ENCODE measurements around the gene RANBP17.
"Not testable (repeated sequence)": the region's sequence is repeated elsewhere in the genome, so short reads cannot be mapped to it uniquely, and the experiment has no call there.

RANBP17 gene

DNA sequence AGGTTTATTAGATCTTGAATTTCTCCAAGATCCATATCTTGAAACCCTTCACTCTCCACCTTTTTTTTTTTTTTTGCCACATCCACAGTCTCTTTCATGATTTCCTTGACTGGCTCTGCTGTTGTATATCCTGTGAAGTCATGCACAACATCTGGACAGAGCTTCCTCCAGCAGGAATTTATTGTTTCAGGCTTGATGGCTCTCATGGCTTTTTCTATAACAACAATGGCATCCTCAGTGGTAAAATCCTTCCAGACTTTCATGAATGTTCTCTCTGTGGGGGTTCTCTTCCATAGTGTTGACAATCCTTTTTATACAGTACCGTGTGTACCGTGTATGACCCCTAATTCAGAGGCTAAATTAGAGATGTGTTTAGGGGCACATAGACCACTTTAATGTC, 24.0 kb downstream of the RANBP17 start:
- no peaks in the 10 kb centered on the region for H3K27me3 Mint-ChIP-seq (ENCODE audit: low read depth)
- H3K4me1 Mint-ChIP-seq (ENCODE audit: low read depth), result no peaks in the 10 kb centered on the region
- no peak for DNase-seq (ENCODE audit: low spot score)
- no peak overlapping the region for H3K4me3 Mint-ChIP-seq
- H3K9me3 Mint-ChIP-seq, result no peaks in the 10 kb centered on the region
- H3K27ac Mint-ChIP-seq, result no peak overlapping the region
- H3K36me3 Mint-ChIP-seq (ENCODE audit: low read depth), result no peaks in the 10 kb centered on the region

- no peak for DNase-seq (ENCODE audit: low spot score)
- Mint-ChIP-seq H3K9me3 (no peaks in the 10 kb centered on the region), H3K27ac (no peak overlapping the region), H3K36me3 (ENCODE audit: low read depth) (no peaks in the 10 kb centered on the region), H3K4me3 (no peak overlapping the region), H3K27me3 (ENCODE audit: low read depth) (no peaks in the 10 kb centered on the region), H3K4me1 (ENCODE audit: low read depth) (no peaks in the 10 kb centered on the region)
Observed at GRCh38 chr5:170886210-170886894, 24.5 kb downstream of the RANBP17 start.

DNA sequence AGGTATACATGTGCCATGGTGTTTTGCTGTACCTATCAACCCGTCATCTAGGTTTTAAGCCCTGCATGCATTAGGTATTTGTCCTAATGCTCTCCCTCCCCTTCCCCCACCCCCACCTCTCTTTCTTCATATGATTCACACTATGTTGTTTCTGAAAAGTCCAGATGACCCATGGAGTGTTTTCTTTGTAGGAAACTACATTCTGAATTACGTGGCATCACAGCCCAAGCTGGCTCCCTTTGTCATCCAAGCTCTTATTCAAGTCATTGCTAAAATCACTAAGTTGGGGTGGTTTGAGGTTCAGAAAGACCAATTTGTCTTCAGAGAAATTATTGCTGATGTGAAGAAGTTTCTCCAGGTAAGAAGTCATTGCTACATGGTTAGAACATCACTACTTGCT, 30.4 kb downstream of the RANBP17 start:
- DNase-seq (ENCODE audit: low spot score), result no peak
- no peaks in the 10 kb centered on the region for H3K9me3 Mint-ChIP-seq
- H3K4me1 Mint-ChIP-seq (ENCODE audit: low read depth), result no peaks in the 10 kb centered on the region
- H3K27ac Mint-ChIP-seq, result no peak overlapping the region
- H3K36me3 Mint-ChIP-seq (ENCODE audit: low read depth), result no peaks in the 10 kb centered on the region
- H3K27me3 Mint-ChIP-seq (ENCODE audit: low read depth), result no peaks in the 10 kb centered on the region
- H3K4me3 Mint-ChIP-seq, result no peak overlapping the region

DNA sequence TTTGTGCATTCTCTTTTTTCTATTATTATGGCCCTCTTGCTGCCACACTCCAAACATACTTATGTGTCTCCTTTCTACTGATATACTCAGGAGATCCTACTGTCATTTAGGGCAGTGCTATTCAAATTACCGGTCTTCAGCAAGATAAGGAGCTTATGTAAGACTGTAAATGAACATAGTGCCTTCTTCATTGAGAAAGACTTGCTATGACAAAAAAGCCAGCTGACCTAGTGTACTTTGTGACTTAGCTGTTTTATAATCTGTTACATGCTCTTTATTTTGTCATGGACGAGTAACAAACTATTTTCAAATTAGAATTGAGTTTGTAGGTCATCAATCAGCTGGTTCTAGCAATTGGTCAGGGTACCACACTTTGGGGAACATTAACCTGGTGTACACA, 32.8 kb downstream of the RANBP17 start:
- Mint-ChIP-seq H3K36me3 (ENCODE audit: low read depth) (no peaks in the 10 kb centered on the region), H3K9me3 (no peaks in the 10 kb centered on the region), H3K27ac (no peak overlapping the region), H3K4me3 (no peak overlapping the region), H3K27me3 (ENCODE audit: low read depth) (no peaks in the 10 kb centered on the region), H3K4me1 (ENCODE audit: low read depth) (no peaks in the 10 kb centered on the region)
- DNase-seq (ENCODE audit: low spot score), result no peak

DNA sequence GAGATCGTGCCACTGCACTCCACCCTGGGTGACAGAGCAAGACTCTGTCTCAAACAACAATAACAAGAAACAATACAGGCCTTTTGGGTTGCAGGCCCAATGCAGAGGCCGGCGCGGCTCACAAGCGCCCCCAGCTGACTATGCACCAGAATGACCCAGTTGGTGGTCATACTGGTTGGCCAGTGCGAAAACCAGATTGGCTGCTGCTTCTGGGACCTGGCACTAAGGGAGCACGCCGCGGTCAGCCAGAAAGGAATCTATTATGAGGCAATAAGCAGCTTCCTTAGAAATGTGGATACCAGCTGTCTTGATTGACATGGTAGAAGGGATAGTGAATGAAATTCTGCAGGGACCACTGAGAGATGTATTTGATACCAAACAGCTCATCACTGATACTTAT, 35.0 kb downstream of the RANBP17 start:
- H3K4me3 Mint-ChIP-seq, result no peak overlapping the region
- H3K27ac Mint-ChIP-seq, result no peak overlapping the region
- no peaks in the 10 kb centered on the region for H3K27me3 Mint-ChIP-seq (ENCODE audit: low read depth)
- H3K9me3 Mint-ChIP-seq, result no peaks in the 10 kb centered on the region
- no peak for DNase-seq (ENCODE audit: low spot score)
- H3K36me3 Mint-ChIP-seq (ENCODE audit: low read depth), result no peaks in the 10 kb centered on the region
- no peaks in the 10 kb centered on the region for H3K4me1 Mint-ChIP-seq (ENCODE audit: low read depth)

- Mint-ChIP-seq H3K36me3 (ENCODE audit: low read depth) (no peaks in the 10 kb centered on the region), H3K27ac (no peak overlapping the region), H3K9me3 (no peaks in the 10 kb centered on the region), H3K4me1 (ENCODE audit: low read depth) (no peaks in the 10 kb centered on the region), H3K27me3 (ENCODE audit: low read depth) (no peaks in the 10 kb centered on the region), H3K4me3 (no peak overlapping the region)
- no peak for DNase-seq (ENCODE audit: low spot score)
Observed at GRCh38 chr5:170903075-170903474, 41.3 kb downstream of the RANBP17 start.

- DNase-seq (ENCODE audit: low spot score), result no peak
Observed at GRCh38 chr5:170907758-170908157, 45.9 kb downstream of the RANBP17 start.

DNA sequence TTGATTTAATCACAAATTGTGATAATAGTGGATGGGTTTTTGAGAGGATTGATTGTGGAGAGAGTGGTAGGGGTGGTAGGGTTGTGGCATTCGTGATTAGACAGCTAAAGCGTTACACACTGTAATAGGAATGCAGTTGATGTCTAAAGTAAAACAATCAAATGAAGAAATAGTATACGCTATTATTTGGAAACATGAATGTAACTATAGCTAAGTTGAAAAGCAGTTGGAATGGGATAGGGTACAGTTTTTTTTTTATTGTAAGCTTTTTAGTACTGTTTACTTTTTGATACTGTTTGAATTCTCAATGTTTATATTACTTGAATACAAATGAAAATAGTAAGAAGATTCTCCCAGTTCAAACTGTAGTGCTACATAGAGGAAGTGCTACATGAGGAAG, 51.8 kb downstream of the RANBP17 start:
- no peak overlapping the region for H3K27ac Mint-ChIP-seq
- DNase-seq (ENCODE audit: low spot score), result no peak
- no peaks in the 10 kb centered on the region for H3K36me3 Mint-ChIP-seq (ENCODE audit: low read depth)
- no peaks in the 10 kb centered on the region for H3K4me1 Mint-ChIP-seq (ENCODE audit: low read depth)
- H3K4me3 Mint-ChIP-seq, result no peak overlapping the region
- no peaks in the 10 kb centered on the region for H3K27me3 Mint-ChIP-seq (ENCODE audit: low read depth)
- no peaks in the 10 kb centered on the region for H3K9me3 Mint-ChIP-seq

More at GRCh38 chr5:170907758-170908157, 45.9 kb downstream of the RANBP17 start:
- no peaks in the 10 kb centered on the region for H3K27me3 Mint-ChIP-seq (ENCODE audit: low read depth)
- no peaks in the 10 kb centered on the region for H3K9me3 Mint-ChIP-seq
- no peaks in the 10 kb centered on the region for H3K36me3 Mint-ChIP-seq (ENCODE audit: low read depth)
- no peaks in the 10 kb centered on the region for H3K4me1 Mint-ChIP-seq (ENCODE audit: low read depth)
- no peak overlapping the region for H3K4me3 Mint-ChIP-seq
- no peak overlapping the region for H3K27ac Mint-ChIP-seq

DNA sequence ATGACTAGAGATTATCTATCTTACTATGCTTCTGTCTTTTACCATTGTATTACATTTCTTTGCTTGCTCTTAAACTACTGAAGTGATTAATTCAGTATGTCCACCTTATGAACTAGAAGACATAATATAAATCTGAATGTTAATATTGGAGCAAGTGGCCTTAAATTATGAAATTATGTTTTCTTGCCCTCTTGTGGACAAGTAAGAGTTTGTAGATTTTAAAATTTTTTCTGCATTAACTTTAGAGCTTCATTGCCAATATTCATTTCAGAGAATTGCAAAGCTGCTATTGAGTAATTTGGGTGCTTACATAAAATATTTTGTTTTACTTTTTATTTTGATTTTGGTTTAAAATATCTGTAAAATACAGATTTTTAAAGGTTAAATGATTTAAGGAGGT, 55.3 kb downstream of the RANBP17 start:
- Mint-ChIP-seq H3K27me3 (ENCODE audit: low read depth) (no peaks in the 10 kb centered on the region), H3K4me3 (no peak overlapping the region), H3K36me3 (ENCODE audit: low read depth) (no peaks in the 10 kb centered on the region), H3K9me3 (no peaks in the 10 kb centered on the region), H3K27ac (no peak overlapping the region), H3K4me1 (ENCODE audit: low read depth) (no peaks in the 10 kb centered on the region)
- DNase-seq (ENCODE audit: low spot score), result no peak

GRCh38 chr5:170920196-170920595, 58.4 kb downstream of the RANBP17 start:
- H3K4me3 Mint-ChIP-seq, result no peak overlapping the region
- H3K9me3 Mint-ChIP-seq, result no peaks in the 10 kb centered on the region
- no peak overlapping the region for H3K27ac Mint-ChIP-seq
- H3K27me3 Mint-ChIP-seq (ENCODE audit: low read depth), result no peaks in the 10 kb centered on the region
- no peak for DNase-seq (ENCODE audit: low spot score)
- H3K4me1 Mint-ChIP-seq (ENCODE audit: low read depth), result no peaks in the 10 kb centered on the region
- H3K36me3 Mint-ChIP-seq (ENCODE audit: low read depth), result no peaks in the 10 kb centered on the region

GRCh38 chr5:170922331-170922730, 60.5 kb downstream of the RANBP17 start:
- H3K27ac Mint-ChIP-seq; H3K4me3 Mint-ChIP-seq; H3K27me3 Mint-ChIP-seq (ENCODE audit: low read depth); H3K36me3 Mint-ChIP-seq (ENCODE audit: low read depth); H3K9me3 Mint-ChIP-seq; H3K4me1 Mint-ChIP-seq (ENCODE audit: low read depth); DNase-seq (ENCODE audit: low spot score): not testable (repeated sequence)

GRCh38 chr5:170923910-170924620, 62.2 kb downstream of the RANBP17 start:
- Mint-ChIP-seq H3K4me3 (no peak overlapping the region), H3K36me3 (ENCODE audit: low read depth) (no peaks in the 10 kb centered on the region), H3K27ac (no peak overlapping the region), H3K9me3 (no peaks in the 10 kb centered on the region), H3K4me1 (ENCODE audit: low read depth) (no peaks in the 10 kb centered on the region), H3K27me3 (ENCODE audit: low read depth) (no peaks in the 10 kb centered on the region)
- DNase-seq (ENCODE audit: low spot score), result no peak

DNA sequence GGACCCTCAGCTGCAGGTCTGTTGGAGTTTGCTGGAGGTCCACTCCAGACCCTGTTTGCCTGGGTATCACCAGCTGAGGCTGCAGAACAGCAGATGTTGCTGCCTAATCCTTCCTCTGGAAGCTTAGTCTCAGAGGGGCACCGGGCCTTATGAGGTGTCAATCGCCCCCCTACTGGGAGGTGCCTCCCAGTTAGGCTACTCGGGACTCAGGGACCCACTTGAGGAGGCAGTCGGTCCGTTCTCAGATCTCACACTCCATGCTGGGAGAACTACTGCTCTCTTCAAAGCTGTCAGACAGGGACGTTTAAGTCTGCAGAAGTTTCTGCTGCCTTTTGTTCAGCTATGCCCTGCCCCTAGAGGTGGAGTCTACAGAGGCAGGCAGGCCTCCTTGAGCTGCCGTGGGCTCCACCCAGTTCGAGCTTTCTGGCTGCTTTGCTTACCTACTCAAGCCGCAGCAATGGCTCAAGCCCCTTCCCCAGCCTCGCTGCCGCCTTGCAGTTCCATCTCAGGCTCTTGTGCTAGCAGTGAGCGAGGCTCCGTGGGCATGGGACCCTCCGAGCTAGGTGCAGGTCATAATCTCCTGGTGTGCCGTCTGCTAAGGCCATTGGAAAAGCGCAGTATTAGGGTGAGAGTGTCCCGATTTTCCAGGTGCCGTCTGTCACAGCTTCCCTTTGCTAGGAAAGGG, 73.9 kb downstream of the RANBP17 start:
- H3K4me1 Mint-ChIP-seq (ENCODE audit: low read depth), result not testable (repeated sequence)

DNA sequence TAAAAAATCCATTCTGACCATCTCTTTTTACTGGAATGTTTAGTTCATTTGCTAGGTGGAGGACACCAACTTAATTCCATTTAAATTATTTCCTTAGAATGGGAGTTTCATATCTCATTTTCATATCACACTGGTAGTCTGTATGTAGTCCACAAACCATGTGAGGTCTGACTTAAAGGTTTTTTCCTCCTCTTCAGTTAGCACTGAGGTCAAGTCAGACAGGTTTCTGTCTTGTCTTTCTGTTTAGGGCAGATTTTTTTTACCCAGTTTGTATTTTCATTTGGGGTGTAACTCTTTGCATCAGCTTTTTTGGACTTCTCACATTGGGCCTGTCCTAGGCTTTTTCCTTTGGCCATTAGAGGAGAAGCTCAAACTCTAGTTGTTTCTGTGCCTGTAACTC, 75.3 kb downstream of the RANBP17 start:
- Mint-ChIP-seq H3K4me1 (ENCODE audit: low read depth) (no peaks in the 10 kb centered on the region), H3K9me3 (no peaks in the 10 kb centered on the region), H3K4me3 (no peak overlapping the region), H3K27me3 (ENCODE audit: low read depth) (no peaks in the 10 kb centered on the region), H3K27ac (no peak overlapping the region), H3K36me3 (ENCODE audit: low read depth) (no peaks in the 10 kb centered on the region)
- no peak for DNase-seq (ENCODE audit: low spot score)

More for the DNA sequence above, 73.9 kb downstream of the RANBP17 start:
- H3K4me3 Mint-ChIP-seq; DNase-seq (ENCODE audit: low spot score); H3K9me3 Mint-ChIP-seq; H3K27ac Mint-ChIP-seq; H3K36me3 Mint-ChIP-seq (ENCODE audit: low read depth); H3K27me3 Mint-ChIP-seq (ENCODE audit: low read depth): not testable (repeated sequence)
